Prostate gland (tissue), 2 donors: ENCODE data around the gene PLGRKT. TPM values are rescaled to one million over a fixed set of nuclear protein-coding genes. Genes with fewer than 3 reads are reported as not detected.
"Not testable (repeated sequence)": the region's sequence is repeated elsewhere in the genome, so short reads cannot be mapped to it uniquely, and the experiment has no call there.

Experiments
- DNase-seq: peaks from one replicate; pipeline ENCODE4 v3.0.0-alpha.2; 2019; ENCODE audit warnings: low spot score
- H3K27ac ChIP-seq, 2 donors: fragments of 200-600 bp; sonication (generic); 2 replicates each; pipeline ENCODE4 v1.5.1; 2017 to 2019
- H3K27me3 ChIP-seq: fragments of 200-600 bp; sonication (generic); replicated peaks from 2 replicates; pipeline ENCODE4 v1.5.1; 2019; ENCODE audit not compliant: insufficient read depth
- H3K36me3 ChIP-seq, 2 donors: fragments of 200-600 bp; sonication (generic); 1 replicate in 1 of 2; 2 replicates in 1 of 2; pipeline versions ENCODE4 v1.5.1 to v1.8.1; 2017 to 2019
- H3K4me1 ChIP-seq: fragments of 200-600 bp; sonication (generic); replicated peaks from 2 replicates; pipeline ENCODE4 v1.5.1; 2019
- H3K4me3 ChIP-seq, 2 donors: fragments of 200-600 bp; sonication (generic); 2 replicates each; pipeline ENCODE4 v1.5.1; 2017 to 2019
- H3K9me3 ChIP-seq: fragments of 200-600 bp; sonication (generic); 2 replicates; pipeline ENCODE4 v1.5.1; 2017
- POLR2A ChIP-seq: fragments of 450-650 bp; IDR thresholded peaks from one replicate; pipeline ENCODE4 v1.6.1; 2016; ENCODE audit warnings: antibody characterized with exemption, mild to moderate bottlenecking
- POLR2AphosphoS5 ChIP-seq: sonication (generic); formaldehyde crosslinking; IDR thresholded peaks from one replicate; pipeline ENCODE4 v1.6.1; 2017; ENCODE audit warnings: antibody characterized with exemption
- WGBS: methylation state at CpG from one replicate; pipeline ENCODE4 v1.1.5; 2018; 5-methylcytosine and 5-hydroxymethylcytosine counted together
- intact Hi-C: fragments of 100-400 bp; cut with DNase I; formaldehyde crosslinking; loops from one replicate; pipeline ENCODE4 v1.14.2; 2022
- total RNA-seq, 2 donors: library from RNA; depleted of rRNA; stranded (reverse); fragments of >200 nt; gene quantifications; one replicate each; pipeline ENCODE4 v1.1.0, GENCODE V29; 2016
- TF ChIP-seq, protein P1 (sequence below), 4 experiments: fragments of 200-600 bp in 2 of 4; fragments of 450-650 bp in 2 of 4; sonication (generic) in 2 of 4; IDR thresholded peaks; 1 replicate in 3 of 4; 2 replicates in 1 of 4; pipeline ENCODE4 v1.5.1; 2016 to 2019; ENCODE audit warnings: antibody characterized with exemption in 4 of 4, mild to moderate bottlenecking in 2 of 4, moderate library complexity in 2 of 4

Gene PLGRKT
- total RNA-seq, 2 donors from 2014 or later = 10.4 to 49.6 TPM

DNA sequence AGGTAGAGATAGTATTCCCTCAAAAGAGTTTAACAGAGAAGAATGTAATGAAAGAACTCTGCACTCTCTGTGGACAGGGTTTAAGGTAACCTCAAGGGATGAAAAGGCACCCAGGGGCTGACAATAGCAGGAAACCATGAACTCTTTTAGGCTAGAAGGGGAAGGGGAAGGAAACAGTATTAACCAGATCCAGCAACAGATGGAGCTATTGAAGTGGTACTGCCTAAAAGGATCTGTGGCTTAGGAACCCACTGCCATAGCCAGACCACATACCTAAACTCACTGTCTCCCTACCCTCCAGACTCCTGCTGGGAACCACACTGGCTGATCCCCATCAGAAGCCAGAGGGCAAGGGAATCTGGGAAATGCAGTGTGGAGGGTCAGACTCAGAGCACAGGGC is 35.5 kb downstream of the PLGRKT start:
- no peak overlapping the region for H3K4me3 ChIP-seq
- intact Hi-C loops = no loop called here
- DNase-seq = no peak
- no peak overlapping the region for H3K27ac ChIP-seq
- H3K27me3 ChIP-seq = no peaks in the 10 kb centered on the region
- no peak for TF ChIP-seq POLR2A
- no peak for TF ChIP-seq POLR2AphosphoS5
- TF ChIP-seq, protein P1, sequence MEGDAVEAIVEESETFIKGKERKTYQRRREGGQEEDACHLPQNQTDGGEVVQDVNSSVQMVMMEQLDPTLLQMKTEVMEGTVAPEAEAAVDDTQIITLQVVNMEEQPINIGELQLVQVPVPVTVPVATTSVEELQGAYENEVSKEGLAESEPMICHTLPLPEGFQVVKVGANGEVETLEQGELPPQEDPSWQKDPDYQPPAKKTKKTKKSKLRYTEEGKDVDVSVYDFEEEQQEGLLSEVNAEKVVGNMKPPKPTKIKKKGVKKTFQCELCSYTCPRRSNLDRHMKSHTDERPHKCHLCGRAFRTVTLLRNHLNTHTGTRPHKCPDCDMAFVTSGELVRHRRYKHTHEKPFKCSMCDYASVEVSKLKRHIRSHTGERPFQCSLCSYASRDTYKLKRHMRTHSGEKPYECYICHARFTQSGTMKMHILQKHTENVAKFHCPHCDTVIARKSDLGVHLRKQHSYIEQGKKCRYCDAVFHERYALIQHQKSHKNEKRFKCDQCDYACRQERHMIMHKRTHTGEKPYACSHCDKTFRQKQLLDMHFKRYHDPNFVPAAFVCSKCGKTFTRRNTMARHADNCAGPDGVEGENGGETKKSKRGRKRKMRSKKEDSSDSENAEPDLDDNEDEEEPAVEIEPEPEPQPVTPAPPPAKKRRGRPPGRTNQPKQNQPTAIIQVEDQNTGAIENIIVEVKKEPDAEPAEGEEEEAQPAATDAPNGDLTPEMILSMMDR (IDR thresholded peaks at IDR 0.05) = no peak
- no peaks in the 10 kb centered on the region for H3K4me1 ChIP-seq
- no peaks in the 10 kb centered on the region for H3K9me3 ChIP-seq
- no peaks in the 10 kb centered on the region for H3K36me3 ChIP-seq

DNA sequence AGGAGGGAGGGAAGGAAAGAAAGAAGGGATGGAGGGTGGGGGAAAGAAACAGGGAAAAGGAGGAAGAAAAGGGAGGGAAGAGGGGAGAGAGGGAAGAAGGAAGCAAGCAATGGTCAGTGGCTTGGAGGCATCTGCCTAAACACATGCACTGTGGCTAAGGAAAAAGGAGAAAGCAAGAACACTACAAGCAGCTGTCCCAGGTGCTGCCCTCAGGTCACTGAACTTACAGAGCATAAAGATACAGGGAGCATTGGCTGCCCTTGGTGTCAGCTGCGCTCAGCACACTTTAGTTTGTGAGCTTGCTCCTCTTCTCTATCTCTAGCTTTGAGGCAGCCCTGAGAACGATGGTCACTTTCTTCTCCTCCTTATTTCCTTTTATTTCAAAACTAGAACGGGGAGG is 40.2 kb downstream of the PLGRKT start:
- H3K4me3 ChIP-seq, H3K9me3 ChIP-seq, H3K36me3 ChIP-seq, H3K27ac ChIP-seq, intact Hi-C loops, H3K27me3 ChIP-seq, DNase-seq, H3K4me1 ChIP-seq: not testable (repeated sequence)
- WGBS = 88% methylated on average over 3 of the region's 3 CpGs

DNA sequence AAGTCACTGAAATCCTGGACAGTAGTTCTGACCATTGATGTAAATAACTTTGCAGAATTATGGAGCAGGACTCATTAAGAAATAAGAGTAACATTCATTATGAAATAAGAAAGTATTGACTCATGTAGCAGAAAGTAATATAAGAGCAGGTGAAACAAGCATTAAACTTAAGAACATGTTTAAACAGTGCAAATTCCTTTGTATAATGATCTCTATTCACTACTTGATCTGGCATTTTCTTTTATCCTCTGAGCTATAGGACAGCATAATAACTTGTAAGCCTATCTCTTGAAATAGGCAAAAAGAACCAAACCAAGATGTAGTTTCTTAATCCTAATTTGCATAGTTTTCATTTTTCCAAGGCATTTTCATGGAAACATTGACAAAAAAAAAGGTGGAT is 42.3 kb downstream of the PLGRKT start:
- Histone ChIP-seq H3K36me3 (no peaks in the 10 kb centered on the region), H3K27ac (no peak overlapping the region), H3K9me3 (no peaks in the 10 kb centered on the region), H3K4me1 (no peaks in the 10 kb centered on the region), H3K4me3 (no peak overlapping the region), H3K27me3 (no peaks in the 10 kb centered on the region)
- intact Hi-C loops = no loop called here
- TF ChIP-seq POLR2AphosphoS5 (no peak), POLR2A (no peak)
- TF ChIP-seq, protein P1 (IDR thresholded peaks at IDR 0.05) = no peak
- no peak for DNase-seq

DNA sequence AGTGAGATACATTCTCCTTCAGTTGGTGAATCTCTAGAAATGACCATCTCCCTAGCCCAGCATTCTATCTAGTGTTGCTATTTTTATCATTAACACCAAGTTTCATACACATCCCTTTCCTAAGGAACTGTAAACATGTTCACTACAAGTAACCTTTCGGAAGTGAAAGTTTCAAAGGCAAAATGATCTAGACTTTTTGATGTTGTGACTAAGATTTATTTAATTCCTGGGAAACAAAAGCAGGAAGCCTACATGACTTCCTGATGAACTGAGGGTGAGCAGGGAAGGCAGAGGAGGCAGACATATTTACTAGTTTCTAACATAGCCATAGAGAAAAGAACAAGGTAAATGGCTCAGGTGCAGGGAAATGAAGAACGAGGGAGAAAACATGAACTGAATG is 43.7 kb downstream of the PLGRKT start:
- H3K4me1 ChIP-seq, H3K4me3 ChIP-seq, DNase-seq, H3K27ac ChIP-seq, H3K36me3 ChIP-seq, H3K27me3 ChIP-seq, H3K9me3 ChIP-seq, intact Hi-C loops: not testable (repeated sequence)
- WGBS = 45% methylated on average over 2 of the region's 2 CpGs

DNA sequence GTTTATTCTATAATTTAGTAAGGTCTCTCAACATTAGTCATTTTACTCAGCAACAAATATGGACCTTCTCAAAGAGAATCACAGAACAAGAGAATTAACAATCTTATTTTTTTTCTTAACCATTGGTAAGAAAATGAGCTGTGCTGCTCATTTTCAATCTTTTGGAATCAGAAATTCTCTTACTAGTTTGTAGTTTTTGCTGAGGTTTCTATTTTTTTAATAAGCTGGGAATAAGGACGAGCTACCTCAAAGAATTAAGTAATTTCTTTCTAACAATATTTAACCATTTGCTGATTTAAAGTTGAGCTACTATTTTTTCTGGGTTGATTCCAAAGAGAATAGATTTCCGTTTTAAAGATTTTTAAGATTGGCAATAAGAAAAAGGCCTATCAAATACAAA is 44.2 kb downstream of the PLGRKT start:
- intact Hi-C loops = no loop called here
- Histone ChIP-seq H3K27ac (no peak overlapping the region), H3K4me3 (no peak overlapping the region), H3K27me3 (no peaks in the 10 kb centered on the region), H3K36me3 (no peaks in the 10 kb centered on the region), H3K4me1 (no peaks in the 10 kb centered on the region), H3K9me3 (no peaks in the 10 kb centered on the region)
- TF ChIP-seq POLR2A (no peak), POLR2AphosphoS5 (no peak)
- TF ChIP-seq, protein P1 (IDR thresholded peaks at IDR 0.05) = no peak
- no peak for DNase-seq
- 84% methylated on average over 2 of the region's 2 CpGs for WGBS

DNA sequence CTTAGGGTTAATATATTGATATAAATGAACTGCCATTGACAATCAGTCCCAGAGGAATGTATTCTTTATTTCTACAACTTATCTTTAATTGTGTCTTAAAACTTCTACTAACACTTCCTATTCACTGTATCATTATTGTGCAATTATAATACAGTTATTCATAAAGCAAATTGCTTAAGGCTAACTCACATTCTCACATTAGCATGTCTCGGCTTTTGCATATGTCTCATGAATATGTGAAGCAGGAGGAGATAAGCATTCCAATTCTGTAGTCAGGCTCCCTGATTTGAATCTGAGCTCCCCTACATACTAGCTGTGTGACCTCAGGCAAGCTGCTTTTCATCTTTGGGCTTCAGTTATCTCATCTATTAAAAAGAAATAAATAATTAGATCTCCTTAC is 45.4 kb downstream of the PLGRKT start:
- TF ChIP-seq POLR2A (no peak), POLR2AphosphoS5 (no peak)
- TF ChIP-seq, protein P1 (IDR thresholded peaks at IDR 0.05) = no peak
- H3K27me3 ChIP-seq = no peaks in the 10 kb centered on the region
- WGBS = 92% methylated on average over 1 of the region's 1 CpG
- no peak for DNase-seq
- H3K9me3 ChIP-seq = no peaks in the 10 kb centered on the region
- H3K4me1 ChIP-seq = no peaks in the 10 kb centered on the region
- no peak overlapping the region for H3K4me3 ChIP-seq
- no peak overlapping the region for H3K27ac ChIP-seq
- intact Hi-C loops = no loop called here
- no peaks in the 10 kb centered on the region for H3K36me3 ChIP-seq
